HL-60 (cell line): ENCODE results near the gene ERBB4.

ENCODE experiments used
- DNase-seq, 2 experiments: peaks; one replicate each; pipeline ENCODE4 v3.0.0-alpha.2; 2010 to 2020; ENCODE audit warnings: low read depth in 1 of 2, low spot score in 1 of 2
- H3K27ac ChIP-seq: fragments of 250-450 bp; sonication (Bioruptor Pico); replicated peaks from 2 replicates; pipeline ENCODE4 v1.5.1; 2020; ENCODE audit warnings: mild to moderate bottlenecking, moderate library complexity
- H3K27me3 ChIP-seq: fragments of 250-450 bp; sonication (Bioruptor Pico); 2 replicates; pipeline ENCODE4 v1.5.1; 2021; ENCODE audit warnings: mild to moderate bottlenecking, moderate library complexity; ENCODE audit not compliant: insufficient read depth, poor library complexity, severe bottlenecking
- H3K4me3 ChIP-seq: replicated peaks from 2 replicates; pipeline ENCODE4 v1.5.1; 2011; ENCODE audit warnings: mild to moderate bottlenecking, control low read depth, low read length; ENCODE audit not compliant: insufficient read depth
- CTCF ChIP-seq: IDR thresholded peaks from one replicate; pipeline ENCODE4 v1.5.1; 2011; ENCODE audit warnings: low read length, control low read depth, inconsistent platforms; ENCODE audit not compliant: insufficient read depth
- GABPA ChIP-seq: IDR thresholded peaks from 2 replicates; pipeline ENCODE4 v1.6.1; 2012; ENCODE audit warnings: low read depth
- POLR2AphosphoS5 ChIP-seq: IDR thresholded peaks from 2 replicates; pipeline ENCODE4 v1.6.1; 2012; ENCODE audit warnings: low read depth
- SPI1 ChIP-seq: IDR thresholded peaks from 2 replicates; pipeline ENCODE4 v1.6.1; 2012; ENCODE audit warnings: low read depth, mild to moderate bottlenecking, borderline replicate concordance
- TF ChIP-seq, protein P1 (sequence below): IDR thresholded peaks from 2 replicates; pipeline ENCODE4 v1.6.1; 2012; ENCODE audit warnings: low read depth; ENCODE audit not compliant: insufficient replicate concordance

The ERBB4 gene

DNA sequence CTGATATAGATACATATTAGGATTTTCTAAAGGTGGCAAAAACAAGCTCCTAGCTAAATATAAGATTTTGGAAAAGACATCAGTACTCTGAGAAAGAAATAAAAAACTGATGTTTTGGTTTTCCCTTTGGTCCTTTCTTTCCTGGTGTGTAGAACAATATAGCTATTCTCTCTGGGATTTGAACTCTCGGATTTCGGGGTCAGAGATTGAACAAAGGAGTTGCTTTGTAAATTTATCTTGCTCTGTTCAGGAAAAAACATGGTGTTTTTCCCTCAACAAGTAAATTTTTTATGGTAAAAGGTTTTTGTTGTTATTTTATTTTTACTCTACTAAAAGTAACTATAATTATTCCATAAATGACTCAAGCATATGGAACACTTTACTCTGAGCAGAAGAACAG lies 889.3 kb downstream of the ERBB4 start:
- no peak for DNase-seq
- Histone ChIP-seq H3K4me3 (no peak overlapping the region), H3K27me3 (no peaks in the 10 kb centered on the region), H3K27ac (no peak overlapping the region)
- TF ChIP-seq, protein P1, sequence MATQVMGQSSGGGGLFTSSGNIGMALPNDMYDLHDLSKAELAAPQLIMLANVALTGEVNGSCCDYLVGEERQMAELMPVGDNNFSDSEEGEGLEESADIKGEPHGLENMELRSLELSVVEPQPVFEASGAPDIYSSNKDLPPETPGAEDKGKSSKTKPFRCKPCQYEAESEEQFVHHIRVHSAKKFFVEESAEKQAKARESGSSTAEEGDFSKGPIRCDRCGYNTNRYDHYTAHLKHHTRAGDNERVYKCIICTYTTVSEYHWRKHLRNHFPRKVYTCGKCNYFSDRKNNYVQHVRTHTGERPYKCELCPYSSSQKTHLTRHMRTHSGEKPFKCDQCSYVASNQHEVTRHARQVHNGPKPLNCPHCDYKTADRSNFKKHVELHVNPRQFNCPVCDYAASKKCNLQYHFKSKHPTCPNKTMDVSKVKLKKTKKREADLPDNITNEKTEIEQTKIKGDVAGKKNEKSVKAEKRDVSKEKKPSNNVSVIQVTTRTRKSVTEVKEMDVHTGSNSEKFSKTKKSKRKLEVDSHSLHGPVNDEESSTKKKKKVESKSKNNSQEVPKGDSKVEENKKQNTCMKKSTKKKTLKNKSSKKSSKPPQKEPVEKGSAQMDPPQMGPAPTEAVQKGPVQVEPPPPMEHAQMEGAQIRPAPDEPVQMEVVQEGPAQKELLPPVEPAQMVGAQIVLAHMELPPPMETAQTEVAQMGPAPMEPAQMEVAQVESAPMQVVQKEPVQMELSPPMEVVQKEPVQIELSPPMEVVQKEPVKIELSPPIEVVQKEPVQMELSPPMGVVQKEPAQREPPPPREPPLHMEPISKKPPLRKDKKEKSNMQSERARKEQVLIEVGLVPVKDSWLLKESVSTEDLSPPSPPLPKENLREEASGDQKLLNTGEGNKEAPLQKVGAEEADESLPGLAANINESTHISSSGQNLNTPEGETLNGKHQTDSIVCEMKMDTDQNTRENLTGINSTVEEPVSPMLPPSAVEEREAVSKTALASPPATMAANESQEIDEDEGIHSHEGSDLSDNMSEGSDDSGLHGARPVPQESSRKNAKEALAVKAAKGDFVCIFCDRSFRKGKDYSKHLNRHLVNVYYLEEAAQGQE, result no peak
- TF ChIP-seq CTCF, result no peak
- TF ChIP-seq POLR2AphosphoS5, result no peak
- no peak for TF ChIP-seq GABPA
- TF ChIP-seq SPI1, result no peak

DNA sequence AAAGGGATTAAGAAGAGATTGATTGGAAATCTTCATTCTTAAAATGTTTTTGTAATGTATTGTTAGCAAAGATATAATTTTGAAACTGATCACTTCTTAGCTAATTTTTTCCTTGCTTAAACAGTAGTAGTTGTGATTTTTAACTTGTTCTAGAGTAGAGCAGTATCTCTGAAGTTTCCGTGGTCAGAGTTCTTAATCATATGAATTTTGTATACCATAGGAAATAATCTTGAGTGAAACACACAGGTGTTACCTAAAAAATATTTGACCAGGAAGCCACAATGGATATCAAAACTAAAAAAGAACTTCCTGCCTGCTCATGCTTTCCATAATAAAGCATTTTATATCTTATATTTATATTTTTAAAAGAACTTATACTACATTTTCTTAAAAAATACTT lies 907.1 kb downstream of the ERBB4 start:
- TF ChIP-seq POLR2AphosphoS5, result no peak
- TF ChIP-seq, protein P1, result no peak
- TF ChIP-seq SPI1, result no peak
- no peak for TF ChIP-seq GABPA
- no peak for TF ChIP-seq CTCF
- DNase-seq, result no peak
- Histone ChIP-seq H3K27me3 (no peaks in the 10 kb centered on the region), H3K27ac (no peak overlapping the region), H3K4me3 (no peak overlapping the region)

DNA sequence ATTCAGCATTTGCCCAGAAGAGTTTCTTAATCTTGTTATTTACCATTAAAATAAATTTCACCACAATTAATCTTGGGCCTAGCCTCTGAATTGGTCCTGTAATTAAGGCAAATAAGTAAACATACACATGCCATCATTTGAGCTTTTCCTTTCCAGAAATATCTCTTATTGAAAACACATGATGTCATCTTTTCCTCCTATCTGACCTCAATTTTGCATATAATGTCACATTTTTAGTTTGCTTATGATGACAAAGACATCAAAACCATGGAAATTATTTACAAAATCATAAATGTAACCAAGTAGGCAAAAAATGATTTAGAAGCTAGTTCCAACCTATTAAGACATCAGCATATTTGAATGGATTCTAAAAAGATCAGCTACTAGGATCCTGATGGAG lies 915.5 kb downstream of the ERBB4 start:
- Histone ChIP-seq H3K27ac (no peak overlapping the region), H3K27me3 (no peaks in the 10 kb centered on the region), H3K4me3 (no peak overlapping the region)
- TF ChIP-seq SPI1 (no peak), CTCF (no peak), GABPA (no peak), POLR2AphosphoS5 (no peak)
- TF ChIP-seq, protein P1, result no peak
- no peak for DNase-seq
